HCT116 (cell line): ENCODE results near the gene TNFRSF21. TPM values are rescaled to one million over a fixed set of nuclear protein-coding genes. Genes with fewer than 3 reads are reported as not detected.

Experiments used
- ATAC-seq: fragments of 200-7000 bp; cut with Tn5 transposase; 2 replicates; pipeline ENCODE4 v1.9.1; 2020; ENCODE audit warnings: mild to moderate bottlenecking, moderate library complexity
- BruUV-seq: library from RNA; stranded (reverse); fragments of 400-500 nt; replicated peaks from 2 replicates; lab custom pipeline; 2021; lab: Mats Ljungman, UMichigan
- CTCF ChIA-PET: fragments of 300-600 bp; sonication (Branson Sonifier 250); formaldehyde crosslinking; loops from one replicate; lab custom pipeline; 2021; ENCODE audit warnings: antibody characterized with exemption; lab: Charles Lee
- POLR2A ChIA-PET: fragments of 300-600, 350-600 bp; sonication (Branson Sonifier 250); formaldehyde crosslinking; loops from one replicate; lab custom pipeline; 2021; ENCODE audit warnings: antibody characterized with exemption; lab: Charles Lee
- RAD21 ChIA-PET, 2 experiments: fragments of 300-600 bp; sonication (Branson Sonifier 250); formaldehyde crosslinking; loops; one replicate each; lab custom pipeline; 2023; ENCODE audit warnings: low total read pairs in 2 of 2; ENCODE audit not compliant: uncharacterized antibody in 2 of 2, unreplicated experiment in 2 of 2, low non-redundant PET in 1 of 2; lab: Charles Lee
- DNase-seq: peaks from one replicate; pipeline ENCODE4 v3.0.0-alpha.2; 2010; ENCODE audit warnings: low read depth, low spot score
- H2AFZ ChIP-seq: fragments of 200-600 bp; shearing (Covaris generic), sonication (generic); 2 replicates; pipeline ENCODE4 v1.6.1; 2017; ENCODE audit warnings: low read depth, mixed run types, mixed read lengths, antibody characterized with exemption, low read length; ENCODE audit not compliant: poor library complexity, severe bottlenecking
- H3K27ac ChIP-seq: 2 replicates; pipeline ENCODE4 v1.5.1; 2012; ENCODE audit warnings: low read depth, low read length
- H3K27me3 ChIP-seq: fragments of 200-600 bp; sonication (generic); 2 replicates; pipeline ENCODE4 v1.6.1; 2016; ENCODE audit warnings: mixed run types, low read length, mixed read lengths; ENCODE audit not compliant: insufficient read depth
- H3K36me3 ChIP-seq, 2 experiments: fragments of 200-500 bp in 1 of 2; fragments of 200-600 bp in 1 of 2; sonication (Bioruptor generic) in 1 of 2; sonication (generic) in 1 of 2; 2 replicates each; pipeline versions ENCODE4 v1.5.1 to v1.6.1; 2014 to 2016; ENCODE audit warnings: low read length in 2 of 2, inconsistent platforms in 1 of 2, mixed read lengths in 1 of 2, mixed run types in 1 of 2; ENCODE audit not compliant: insufficient read depth in 2 of 2, control insufficient read depth in 1 of 2
- H3K4me1 ChIP-seq, 2 experiments: fragments of 200-600 bp in 1 of 2; sonication (generic) in 1 of 2; 2 replicates each; pipeline versions ENCODE4 v1.5.1 to v1.6.1; 2012 to 2017; ENCODE audit warnings: low read length in 2 of 2, inconsistent platforms in 1 of 2, mild to moderate bottlenecking in 1 of 2, mixed read lengths in 1 of 2, mixed run types in 1 of 2, moderate library complexity in 1 of 2; ENCODE audit not compliant: insufficient read depth in 2 of 2, control insufficient read depth in 1 of 2
- H3K4me2 ChIP-seq: fragments of 200-600 bp; sonication (generic); 2 replicates; pipeline ENCODE4 v1.6.1; 2017; ENCODE audit warnings: mixed run types, low read length, mixed read lengths
- H3K4me3 ChIP-seq, 2 experiments: fragments of 200-600 bp in 1 of 2; sonication (generic) in 1 of 2; replicated peaks in 1 of 2; 2 replicates each; pipeline ENCODE4 v1.5.1; 2011 to 2016; ENCODE audit warnings: low read length in 2 of 2, control low read depth in 1 of 2, low read depth in 1 of 2, mild to moderate bottlenecking in 1 of 2, mixed read lengths in 1 of 2, mixed run types in 1 of 2
- H3K79me2 ChIP-seq: fragments of 200-600 bp; sonication (generic); 2 replicates; pipeline ENCODE4 v1.6.1; 2017; ENCODE audit warnings: mild to moderate bottlenecking, mixed run types, low read length, moderate library complexity, mixed read lengths; ENCODE audit not compliant: insufficient read depth
- H3K9ac ChIP-seq: fragments of 200-600 bp; sonication (generic); 2 replicates; pipeline ENCODE4 v1.6.1; 2016; ENCODE audit warnings: low read length, mixed read lengths
- H3K9me2 ChIP-seq: fragments of 200-600 bp; sonication (generic), shearing (Covaris generic); 2 replicates; pipeline ENCODE4 v1.6.1; 2017; ENCODE audit warnings: mixed run types, mild to moderate bottlenecking, moderate library complexity; ENCODE audit not compliant: insufficient read depth
- H3K9me3 ChIP-seq, 2 experiments: fragments of 200-500 bp in 1 of 2; fragments of 200-600 bp in 1 of 2; sonication (Bioruptor generic) in 1 of 2; sonication (generic) in 1 of 2; 2 replicates each; pipeline ENCODE4 v1.6.1; 2014 to 2017; ENCODE audit warnings: low read length in 2 of 2, mixed read lengths in 2 of 2, inconsistent platforms in 1 of 2, low read depth in 1 of 2, mild to moderate bottlenecking in 1 of 2, mixed run types in 1 of 2, moderate library complexity in 1 of 2; ENCODE audit not compliant: control insufficient read depth in 1 of 2, insufficient read depth in 1 of 2
- H4K20me1 ChIP-seq: fragments of 200-600 bp; sonication (generic), shearing (Covaris generic); 2 replicates; pipeline ENCODE4 v1.6.1; 2017; ENCODE audit warnings: mixed run types, mild to moderate bottlenecking, moderate library complexity; ENCODE audit not compliant: insufficient read depth
- CBX3 ChIP-seq: IDR thresholded peaks from 2 replicates; pipeline ENCODE4 v1.6.1; 2012; ENCODE audit warnings: low read depth
- CEBPB ChIP-seq: IDR thresholded peaks from 2 replicates; pipeline ENCODE4 v1.6.1; 2012; ENCODE audit warnings: low read depth
- EGR1 ChIP-seq: IDR thresholded peaks from 2 replicates; pipeline ENCODE4 v1.6.1; 2012; ENCODE audit warnings: low read depth
- POLR2AphosphoS5 ChIP-seq: IDR thresholded peaks from 2 replicates; pipeline ENCODE4 v1.6.1; 2011; ENCODE audit warnings: mild to moderate bottlenecking, low read depth, low read length, moderate library complexity
- SP1 ChIP-seq: IDR thresholded peaks from 2 replicates; pipeline ENCODE4 v1.6.1; 2012; ENCODE audit warnings: low read depth
- intact Hi-C: fragments of 100-400 bp; cut with micrococcal nuclease; formaldehyde crosslinking; loops from 2 replicates; pipeline ENCODE4 v1.10.0; 2022
- total RNA-seq: library from RNA; stranded (reverse); gene quantifications from one replicate; pipeline ENCODE4 v1.2.1, GENCODE V29; 2021; ENCODE audit not compliant: unreplicated experiment
- TF ChIP-seq, protein P1 (sequence below): IDR thresholded peaks from 2 replicates; pipeline ENCODE4 v1.6.1; 2011; ENCODE audit warnings: mild to moderate bottlenecking, low read length, moderate library complexity; ENCODE audit not compliant: insufficient replicate concordance; ENCODE audit errors: extremely low read depth
- TF ChIP-seq, protein P2 (sequence below), 3 experiments: fragments of 200-600 bp in 1 of 3; sonication (generic) in 1 of 3; IDR thresholded peaks in 2 of 3; conservative IDR thresholded peaks in 1 of 3; 2 replicates each; pipeline ENCODE4 v1.5.1; 2012 to 2017; ENCODE audit warnings: low read depth in 2 of 3, low read length in 2 of 3, antibody characterized with exemption in 1 of 3, borderline replicate concordance in 1 of 3, control low read depth in 1 of 3, mild to moderate bottlenecking in 1 of 3, mixed read lengths in 1 of 3, mixed run types in 1 of 3, moderate library complexity in 1 of 3; ENCODE audit not compliant: insufficient read depth in 1 of 3

The TNFRSF21 gene
- total RNA-seq, 1 experiment from 2014 or later, result 48.3 TPM

DNA sequence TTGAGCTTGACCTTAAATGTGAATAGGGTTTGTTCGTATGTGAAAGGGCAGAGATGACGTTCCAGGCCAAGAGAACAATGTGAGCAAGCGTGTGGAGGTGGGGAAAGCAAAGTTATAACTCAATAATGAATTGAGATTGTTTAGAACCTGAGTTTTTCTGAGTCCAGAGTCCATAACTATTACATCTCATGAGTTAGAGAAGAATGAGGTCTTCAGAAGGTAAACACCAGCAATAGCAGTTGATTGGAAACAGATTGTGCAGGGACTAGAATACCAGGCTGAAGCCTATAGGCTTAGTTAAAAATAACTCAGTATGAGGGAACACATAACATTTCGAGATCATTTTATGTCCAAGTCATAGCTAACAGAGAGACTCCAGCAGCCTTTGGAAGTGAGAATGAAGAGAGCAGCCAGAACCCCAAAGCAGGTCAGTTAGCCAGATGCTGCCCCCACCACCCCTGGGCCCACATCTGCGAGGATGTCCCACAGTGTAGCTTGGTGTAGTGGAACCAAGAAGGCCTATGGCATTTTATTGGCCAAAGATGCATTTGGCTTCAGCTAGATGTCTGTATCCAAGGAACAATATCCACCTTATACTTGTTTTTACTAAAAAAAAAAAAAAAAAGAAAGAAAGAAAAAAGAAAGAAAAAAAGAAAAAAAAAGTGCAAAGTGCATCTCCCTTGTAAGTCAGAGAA is 121.7 kb downstream of the TNFRSF21 start (continued):
- TF ChIP-seq, protein P1, sequence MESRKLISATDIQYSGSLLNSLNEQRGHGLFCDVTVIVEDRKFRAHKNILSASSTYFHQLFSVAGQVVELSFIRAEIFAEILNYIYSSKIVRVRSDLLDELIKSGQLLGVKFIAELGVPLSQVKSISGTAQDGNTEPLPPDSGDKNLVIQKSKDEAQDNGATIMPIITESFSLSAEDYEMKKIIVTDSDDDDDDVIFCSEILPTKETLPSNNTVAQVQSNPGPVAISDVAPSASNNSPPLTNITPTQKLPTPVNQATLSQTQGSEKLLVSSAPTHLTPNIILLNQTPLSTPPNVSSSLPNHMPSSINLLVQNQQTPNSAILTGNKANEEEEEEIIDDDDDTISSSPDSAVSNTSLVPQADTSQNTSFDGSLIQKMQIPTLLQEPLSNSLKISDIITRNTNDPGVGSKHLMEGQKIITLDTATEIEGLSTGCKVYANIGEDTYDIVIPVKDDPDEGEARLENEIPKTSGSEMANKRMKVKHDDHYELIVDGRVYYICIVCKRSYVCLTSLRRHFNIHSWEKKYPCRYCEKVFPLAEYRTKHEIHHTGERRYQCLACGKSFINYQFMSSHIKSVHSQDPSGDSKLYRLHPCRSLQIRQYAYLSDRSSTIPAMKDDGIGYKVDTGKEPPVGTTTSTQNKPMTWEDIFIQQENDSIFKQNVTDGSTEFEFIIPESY, result no peak
- TF ChIP-seq, all 23 proteins: peak for 0

DNA sequence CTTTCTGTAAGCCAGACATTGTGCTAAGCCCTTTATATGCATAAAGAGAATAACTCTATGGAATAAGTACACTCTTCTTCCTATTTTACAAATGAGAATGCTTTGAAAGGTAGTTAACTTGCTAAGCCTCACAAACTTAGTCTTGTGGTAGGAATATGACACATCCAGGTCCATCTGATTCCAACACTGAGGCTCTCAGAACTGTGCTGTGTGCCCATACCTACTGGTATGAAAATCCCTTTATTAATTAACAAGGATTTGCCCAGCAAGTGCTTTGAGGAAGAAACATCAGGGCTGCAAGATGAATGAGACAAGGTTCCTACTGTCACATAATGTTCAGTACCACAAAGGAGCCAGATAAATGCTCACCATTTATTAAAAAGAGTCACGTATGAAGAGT is 122.6 kb downstream of the TNFRSF21 start:
- intact Hi-C loops, result no loop called here
- CTCF ChIA-PET, result no interaction called here
- RAD21 ChIA-PET, result no interaction called here
- no peak overlapping the region for H3K27ac ChIP-seq
- no peak overlapping the region for H2AFZ ChIP-seq
- H3K9me2 ChIP-seq, result no peaks in the 10 kb centered on the region
- no peaks in the 10 kb centered on the region for H3K79me2 ChIP-seq
- no peak overlapping the region for H3K9ac ChIP-seq
- H3K27me3 ChIP-seq, result no peaks in the 10 kb centered on the region
- DNase-seq (no peak), ATAC-seq (no peak)
- no peaks in the 10 kb centered on the region for H3K9me3 ChIP-seq
- TF ChIP-seq, protein P1, result no peak
- no peak for TF ChIP-seq POLR2AphosphoS5
- no peak for TF ChIP-seq SP1
- no peak for TF ChIP-seq CEBPB
- no peak for TF ChIP-seq CBX3
- TF ChIP-seq, protein P2, sequence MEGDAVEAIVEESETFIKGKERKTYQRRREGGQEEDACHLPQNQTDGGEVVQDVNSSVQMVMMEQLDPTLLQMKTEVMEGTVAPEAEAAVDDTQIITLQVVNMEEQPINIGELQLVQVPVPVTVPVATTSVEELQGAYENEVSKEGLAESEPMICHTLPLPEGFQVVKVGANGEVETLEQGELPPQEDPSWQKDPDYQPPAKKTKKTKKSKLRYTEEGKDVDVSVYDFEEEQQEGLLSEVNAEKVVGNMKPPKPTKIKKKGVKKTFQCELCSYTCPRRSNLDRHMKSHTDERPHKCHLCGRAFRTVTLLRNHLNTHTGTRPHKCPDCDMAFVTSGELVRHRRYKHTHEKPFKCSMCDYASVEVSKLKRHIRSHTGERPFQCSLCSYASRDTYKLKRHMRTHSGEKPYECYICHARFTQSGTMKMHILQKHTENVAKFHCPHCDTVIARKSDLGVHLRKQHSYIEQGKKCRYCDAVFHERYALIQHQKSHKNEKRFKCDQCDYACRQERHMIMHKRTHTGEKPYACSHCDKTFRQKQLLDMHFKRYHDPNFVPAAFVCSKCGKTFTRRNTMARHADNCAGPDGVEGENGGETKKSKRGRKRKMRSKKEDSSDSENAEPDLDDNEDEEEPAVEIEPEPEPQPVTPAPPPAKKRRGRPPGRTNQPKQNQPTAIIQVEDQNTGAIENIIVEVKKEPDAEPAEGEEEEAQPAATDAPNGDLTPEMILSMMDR (IDR thresholded peaks at IDR 0.05 in 2 of 3, conservative IDR thresholded peaks at IDR 0.05 in 1 of 3; ENCODE audit: borderline replicate concordance in 1 of 3, insufficient read depth in 1 of 3, low read depth in 2 of 3, low read length in 2 of 3), result no peak
- TF ChIP-seq EGR1, result no peak
- no peaks in the 10 kb centered on the region for H3K36me3 ChIP-seq
- H3K4me3 ChIP-seq, result no peak overlapping the region
- H3K4me1 ChIP-seq, result peaks cover 15 to 26% of the 10 kb centered on the region in 2 experiments
- no TSS peak for BruUV-seq
- POLR2A ChIA-PET, result no interaction called here
- H4K20me1 ChIP-seq, result no peaks in the 10 kb centered on the region
- no peak overlapping the region for H3K4me2 ChIP-seq
